WTC11 (cell line): ENCODE measurements around the gene ARHGAP40. TPM values are rescaled to one million over a fixed set of nuclear protein-coding genes. Genes with fewer than 3 reads are reported as not detected.

ENCODE experiments used
- ATAC-seq: fragments of 200-7000 bp; cut with Tn5 transposase; 2 replicates; pipeline ENCODE4 v1.10.0; 2021; ENCODE audit warnings: mild to moderate bottlenecking, moderate library complexity
- CTCF ChIA-PET: fragments of 300-600 bp; sonication (Branson Sonifier 250); formaldehyde crosslinking; loops from one replicate; lab custom pipeline; 2021; ENCODE audit warnings: antibody characterized with exemption; lab: Charles Lee
- POLR2A ChIA-PET: fragments of 350-600 bp; sonication (Branson Sonifier 250); formaldehyde crosslinking; loops from one replicate; lab custom pipeline; 2021; ENCODE audit warnings: antibody characterized with exemption; lab: Charles Lee
- DNase-seq: peaks from one replicate; pipeline ENCODE4 v3.0.0; 2021; ENCODE audit warnings: low spot score
- H3K27ac Mint-ChIP-seq: 2 replicates; pipeline ENCODE4 v1.8.0; 2021; ENCODE audit warnings: mixed read lengths
- H3K27me3 Mint-ChIP-seq: 2 replicates; pipeline ENCODE4 v1.8.0; 2021; ENCODE audit warnings: low read depth, mild to moderate bottlenecking, moderate library complexity, mixed read lengths
- H3K36me3 Mint-ChIP-seq: 2 replicates; pipeline ENCODE4 v1.8.0; 2021; ENCODE audit warnings: mixed read lengths
- H3K4me1 Mint-ChIP-seq: 2 replicates; pipeline ENCODE4 v1.8.0; 2022; ENCODE audit warnings: mixed read lengths
- H3K4me3 Mint-ChIP-seq: 2 replicates; pipeline ENCODE4 v1.8.0; 2021; ENCODE audit warnings: mild to moderate bottlenecking, moderate library complexity, mixed read lengths
- H3K9me3 Mint-ChIP-seq: 2 replicates; pipeline ENCODE4 v1.8.0; 2021; ENCODE audit warnings: mixed read lengths
- CBFB ChIP-seq: sonication (generic); formaldehyde crosslinking; IDR thresholded peaks from 2 replicates; pipeline ENCODE4 v1.8.1; 2022; ENCODE audit warnings: mild to moderate bottlenecking, low read depth, missing genetic modification reagents
- ETV6 ChIP-seq: sonication (generic); formaldehyde crosslinking; IDR thresholded peaks from 2 replicates; pipeline ENCODE4 v1.8.1; 2022; ENCODE audit warnings: mild to moderate bottlenecking, missing genetic modification reagents
- JAZF1 ChIP-seq: fragments of 250-450 bp; sonication (Bioruptor Pico); IDR thresholded peaks from 2 replicates; pipeline ENCODE4 v1.9.0; 2021; ENCODE audit warnings: moderate library complexity, mild to moderate bottlenecking, inconsistent platforms
- NR1H2 ChIP-seq: sonication (generic); formaldehyde crosslinking; IDR thresholded peaks from 2 replicates; pipeline ENCODE4 v1.9.0; 2021; ENCODE audit warnings: mild to moderate bottlenecking, moderate library complexity, missing genetic modification reagents
- OVOL2 ChIP-seq: fragments of 250-450 bp; sonication (Bioruptor Pico); IDR thresholded peaks from 2 replicates; pipeline ENCODE4 v1.9.0; 2021; ENCODE audit warnings: mild to moderate bottlenecking, borderline replicate concordance
- PRRX2 ChIP-seq: fragments of 250-450 bp; sonication (Bioruptor Pico); IDR thresholded peaks from 2 replicates; pipeline ENCODE4 v1.8.0; 2021; ENCODE audit warnings: mild to moderate bottlenecking
- SMAD3 ChIP-seq: sonication (generic); formaldehyde crosslinking; IDR thresholded peaks from 2 replicates; pipeline ENCODE4 v1.8.0; 2022; ENCODE audit warnings: missing genetic modification reagents, mild to moderate bottlenecking, borderline replicate concordance
- SOX15 ChIP-seq: fragments of 250-450 bp; sonication (Bioruptor Pico); IDR thresholded peaks from 2 replicates; pipeline ENCODE4 v1.9.0; 2021; ENCODE audit warnings: mild to moderate bottlenecking
- TEAD4 ChIP-seq: sonication (generic); formaldehyde crosslinking; IDR thresholded peaks from 2 replicates; pipeline ENCODE4 v1.8.0; 2022; ENCODE audit warnings: mild to moderate bottlenecking, missing genetic modification reagents
- ZNF219 ChIP-seq: sonication (generic); formaldehyde crosslinking; IDR thresholded peaks from 2 replicates; pipeline ENCODE4 v1.8.0; 2023; ENCODE audit warnings: missing genetic modification reagents, mild to moderate bottlenecking, borderline replicate concordance
- ZNF396 ChIP-seq: fragments of 250-450 bp; sonication (Bioruptor Pico); IDR thresholded peaks from 2 replicates; pipeline ENCODE4 v1.8.0; 2021; ENCODE audit warnings: mild to moderate bottlenecking, moderate library complexity, borderline replicate concordance
- ZNF416 ChIP-seq: fragments of 250-450 bp; sonication (Bioruptor Pico); IDR thresholded peaks from 2 replicates; pipeline ENCODE4 v1.9.0; 2021; ENCODE audit warnings: mild to moderate bottlenecking, inconsistent platforms
- ZNF671 ChIP-seq: fragments of 250-450 bp; sonication (Bioruptor Pico); IDR thresholded peaks from 2 replicates; pipeline ENCODE4 v1.8.0; 2021; ENCODE audit warnings: mild to moderate bottlenecking
- total RNA-seq: library from RNA; stranded (reverse); gene quantifications from 3 replicates; pipeline ENCODE4 v1.2.3, GENCODE V29; 2021
- TF ChIP-seq, protein P1 (sequence below): sonication (generic); formaldehyde crosslinking; IDR thresholded peaks from 2 replicates; pipeline ENCODE4 v1.8.0; 2022; ENCODE audit warnings: missing genetic modification reagents
- TF ChIP-seq, protein P2 (sequence below): sonication (generic); formaldehyde crosslinking; IDR thresholded peaks from 2 replicates; pipeline ENCODE4 v1.8.1; 2022; ENCODE audit warnings: mild to moderate bottlenecking, missing genetic modification reagents, moderate library complexity, borderline replicate concordance
- TF ChIP-seq, protein P3 (sequence below): fragments of 250-450 bp; sonication (Bioruptor Pico); IDR thresholded peaks from 2 replicates; pipeline ENCODE4 v1.9.0; 2021; ENCODE audit warnings: mild to moderate bottlenecking

The ARHGAP40 gene
- total RNA-seq, 1 experiment from 2014 or later: 0.72 TPM

GRCh38 chr20:38659597-38659880 lies 57.9 kb downstream of the ARHGAP40 start:
- Mint-ChIP-seq H3K4me1 (peaks cover 17% of the 10 kb centered on the region), H3K9me3 (peaks cover 9% of the 10 kb centered on the region), H3K27ac (no peak overlapping the region), H3K36me3 (no peaks in the 10 kb centered on the region), H3K4me3 (no peak overlapping the region), H3K27me3 (peaks cover 54% of the 10 kb centered on the region)
- DNase-seq: no peak
- ChIA-PET CTCF (interaction anchor here (1.1 to 4.1 kb wide), 14 partner anchors 11 to 140 kb away, joined by 4 to 161 read pairs (median 14); partner anchors contain the start of genes ACTR5 and SLC32A1), POLR2A (no interaction called here)
- no peak for ATAC-seq
- no peak for TF ChIP-seq CBFB (CRISPR knock-in tag)

DNA sequence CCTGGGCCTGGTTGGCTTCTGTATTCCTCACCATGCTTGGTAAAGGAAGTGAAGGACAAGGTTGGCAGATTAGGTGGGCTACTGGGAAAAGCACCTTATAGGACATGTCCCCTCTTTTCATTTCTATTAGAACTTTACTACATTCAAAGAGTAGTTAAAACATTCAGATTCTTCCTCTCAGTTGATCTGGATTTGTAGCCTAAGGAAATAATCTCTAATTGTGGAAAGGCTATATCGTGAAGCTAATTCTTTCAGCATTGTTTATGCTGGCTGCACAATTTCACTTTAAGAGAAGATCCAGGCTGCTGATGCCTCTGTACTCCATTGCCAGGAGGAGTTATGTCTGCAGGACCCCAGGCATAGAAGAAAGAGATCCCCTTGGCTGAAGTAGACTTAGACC lies 58.8 kb downstream of the ARHGAP40 start:
- peaks cover 12% of the 10 kb centered on the region for H3K9me3 Mint-ChIP-seq
- ChIA-PET POLR2A (no interaction called here), CTCF (interaction anchor here (1.1 to 4.1 kb wide), 5 partner anchors 12 to 89 kb away, joined by 5 to 161 read pairs (median 68); partner anchors contain the start of genes ACTR5 and SLC32A1)
- no peak overlapping the region for H3K27ac Mint-ChIP-seq
- no peak for DNase-seq
- H3K27me3 Mint-ChIP-seq: peaks cover 52% of the 10 kb centered on the region
- peaks cover 14% of the 10 kb centered on the region for H3K4me1 Mint-ChIP-seq
- H3K4me3 Mint-ChIP-seq: no peak overlapping the region
- no peak for TF ChIP-seq TEAD4 (CRISPR knock-in tag)
- TF ChIP-seq, all 79 proteins: peak for 0
- no peaks in the 10 kb centered on the region for H3K36me3 Mint-ChIP-seq
- ATAC-seq: no peak

DNA sequence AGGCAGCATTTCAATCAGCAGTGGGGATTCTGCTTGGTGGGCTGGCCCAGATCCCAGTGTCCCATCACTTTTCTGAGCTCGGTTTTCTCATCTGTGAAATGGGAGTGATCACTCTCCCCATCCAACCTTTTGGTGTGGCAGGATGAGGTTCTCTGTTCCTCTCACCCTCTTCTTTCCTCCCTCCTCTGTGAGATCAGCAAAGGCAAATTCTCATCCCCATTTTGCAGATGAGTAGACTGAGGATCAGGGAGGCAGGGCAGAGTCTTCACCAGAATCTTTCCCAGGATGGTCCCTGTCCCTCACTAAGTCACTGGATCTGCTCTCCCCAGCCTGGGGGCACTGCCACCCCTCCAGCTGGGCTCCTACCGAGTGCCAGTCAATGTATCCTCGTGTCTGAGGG lies 62.1 kb downstream of the ARHGAP40 start:
- TF ChIP-seq NR1H2 (CRISPR knock-in tag): no peak
- TF ChIP-seq, protein P1, sequence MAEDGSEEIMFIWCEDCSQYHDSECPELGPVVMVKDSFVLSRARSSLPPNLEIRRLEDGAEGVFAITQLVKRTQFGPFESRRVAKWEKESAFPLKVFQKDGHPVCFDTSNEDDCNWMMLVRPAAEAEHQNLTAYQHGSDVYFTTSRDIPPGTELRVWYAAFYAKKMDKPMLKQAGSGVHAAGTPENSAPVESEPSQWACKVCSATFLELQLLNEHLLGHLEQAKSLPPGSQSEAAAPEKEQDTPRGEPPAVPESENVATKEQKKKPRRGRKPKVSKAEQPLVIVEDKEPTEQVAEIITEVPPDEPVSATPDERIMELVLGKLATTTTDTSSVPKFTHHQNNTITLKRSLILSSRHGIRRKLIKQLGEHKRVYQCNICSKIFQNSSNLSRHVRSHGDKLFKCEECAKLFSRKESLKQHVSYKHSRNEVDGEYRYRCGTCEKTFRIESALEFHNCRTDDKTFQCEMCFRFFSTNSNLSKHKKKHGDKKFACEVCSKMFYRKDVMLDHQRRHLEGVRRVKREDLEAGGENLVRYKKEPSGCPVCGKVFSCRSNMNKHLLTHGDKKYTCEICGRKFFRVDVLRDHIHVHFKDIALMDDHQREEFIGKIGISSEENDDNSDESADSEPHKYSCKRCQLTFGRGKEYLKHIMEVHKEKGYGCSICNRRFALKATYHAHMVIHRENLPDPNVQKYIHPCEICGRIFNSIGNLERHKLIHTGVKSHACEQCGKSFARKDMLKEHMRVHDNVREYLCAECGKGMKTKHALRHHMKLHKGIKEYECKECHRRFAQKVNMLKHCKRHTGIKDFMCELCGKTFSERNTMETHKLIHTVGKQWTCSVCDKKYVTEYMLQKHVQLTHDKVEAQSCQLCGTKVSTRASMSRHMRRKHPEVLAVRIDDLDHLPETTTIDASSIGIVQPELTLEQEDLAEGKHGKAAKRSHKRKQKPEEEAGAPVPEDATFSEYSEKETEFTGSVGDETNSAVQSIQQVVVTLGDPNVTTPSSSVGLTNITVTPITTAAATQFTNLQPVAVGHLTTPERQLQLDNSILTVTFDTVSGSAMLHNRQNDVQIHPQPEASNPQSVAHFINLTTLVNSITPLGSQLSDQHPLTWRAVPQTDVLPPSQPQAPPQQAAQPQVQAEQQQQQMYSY: no peak
- no peak for TF ChIP-seq CBFB (CRISPR knock-in tag)
- TF ChIP-seq ZNF416 (CRISPR knock-in tag): no peak
- TF ChIP-seq ZNF219 (CRISPR knock-in tag): no peak
- no peak for TF ChIP-seq OVOL2
- no peak for TF ChIP-seq SMAD3 (CRISPR knock-in tag)
- TF ChIP-seq ZNF396 (CRISPR knock-in tag): no peak
- no peak for TF ChIP-seq JAZF1 (CRISPR knock-in tag)
- no peak for TF ChIP-seq ZNF671 (CRISPR knock-in tag)
- no peak for TF ChIP-seq PRRX2
- TF ChIP-seq, protein P2, sequence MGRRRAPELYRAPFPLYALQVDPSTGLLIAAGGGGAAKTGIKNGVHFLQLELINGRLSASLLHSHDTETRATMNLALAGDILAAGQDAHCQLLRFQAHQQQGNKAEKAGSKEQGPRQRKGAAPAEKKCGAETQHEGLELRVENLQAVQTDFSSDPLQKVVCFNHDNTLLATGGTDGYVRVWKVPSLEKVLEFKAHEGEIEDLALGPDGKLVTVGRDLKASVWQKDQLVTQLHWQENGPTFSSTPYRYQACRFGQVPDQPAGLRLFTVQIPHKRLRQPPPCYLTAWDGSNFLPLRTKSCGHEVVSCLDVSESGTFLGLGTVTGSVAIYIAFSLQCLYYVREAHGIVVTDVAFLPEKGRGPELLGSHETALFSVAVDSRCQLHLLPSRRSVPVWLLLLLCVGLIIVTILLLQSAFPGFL (CRISPR knock-in tag): no peak
- no peak for TF ChIP-seq SOX15 (CRISPR knock-in tag)
- TF ChIP-seq, protein P3, sequence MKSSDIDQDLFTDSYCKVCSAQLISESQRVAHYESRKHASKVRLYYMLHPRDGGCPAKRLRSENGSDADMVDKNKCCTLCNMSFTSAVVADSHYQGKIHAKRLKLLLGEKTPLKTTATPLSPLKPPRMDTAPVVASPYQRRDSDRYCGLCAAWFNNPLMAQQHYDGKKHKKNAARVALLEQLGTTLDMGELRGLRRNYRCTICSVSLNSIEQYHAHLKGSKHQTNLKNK (CRISPR knock-in tag): no peak
- peaks cover 38% of the 10 kb centered on the region for H3K27me3 Mint-ChIP-seq
- H3K4me1 Mint-ChIP-seq: peaks cover 12% of the 10 kb centered on the region
- ATAC-seq (no peak), DNase-seq (no peak)
- ChIA-PET CTCF (no interaction called here), POLR2A (no interaction called here)
- H3K4me3 Mint-ChIP-seq: no peak overlapping the region
- H3K27ac Mint-ChIP-seq: no peak overlapping the region
- H3K36me3 Mint-ChIP-seq: no peaks in the 10 kb centered on the region
- peaks cover 12% of the 10 kb centered on the region for H3K9me3 Mint-ChIP-seq

GRCh38 chr20:38664284-38664683 lies 62.7 kb downstream of the ARHGAP40 start:
- POLR2A ChIA-PET: no interaction called here
- ATAC-seq: no peak
- TF ChIP-seq ETV6 (CRISPR knock-in tag): no peak
- Mint-ChIP-seq H3K4me3 (no peak overlapping the region), H3K4me1 (peaks cover 7% of the 10 kb centered on the region), H3K9me3 (peaks cover 12% of the 10 kb centered on the region), H3K27ac (no peak overlapping the region), H3K36me3 (no peaks in the 10 kb centered on the region), H3K27me3 (peaks cover 39% of the 10 kb centered on the region)
- no peak for DNase-seq
- CTCF ChIA-PET: no interaction called here
